ENCODE results near the gene TMEM222.

The TMEM222 gene

DNA sequence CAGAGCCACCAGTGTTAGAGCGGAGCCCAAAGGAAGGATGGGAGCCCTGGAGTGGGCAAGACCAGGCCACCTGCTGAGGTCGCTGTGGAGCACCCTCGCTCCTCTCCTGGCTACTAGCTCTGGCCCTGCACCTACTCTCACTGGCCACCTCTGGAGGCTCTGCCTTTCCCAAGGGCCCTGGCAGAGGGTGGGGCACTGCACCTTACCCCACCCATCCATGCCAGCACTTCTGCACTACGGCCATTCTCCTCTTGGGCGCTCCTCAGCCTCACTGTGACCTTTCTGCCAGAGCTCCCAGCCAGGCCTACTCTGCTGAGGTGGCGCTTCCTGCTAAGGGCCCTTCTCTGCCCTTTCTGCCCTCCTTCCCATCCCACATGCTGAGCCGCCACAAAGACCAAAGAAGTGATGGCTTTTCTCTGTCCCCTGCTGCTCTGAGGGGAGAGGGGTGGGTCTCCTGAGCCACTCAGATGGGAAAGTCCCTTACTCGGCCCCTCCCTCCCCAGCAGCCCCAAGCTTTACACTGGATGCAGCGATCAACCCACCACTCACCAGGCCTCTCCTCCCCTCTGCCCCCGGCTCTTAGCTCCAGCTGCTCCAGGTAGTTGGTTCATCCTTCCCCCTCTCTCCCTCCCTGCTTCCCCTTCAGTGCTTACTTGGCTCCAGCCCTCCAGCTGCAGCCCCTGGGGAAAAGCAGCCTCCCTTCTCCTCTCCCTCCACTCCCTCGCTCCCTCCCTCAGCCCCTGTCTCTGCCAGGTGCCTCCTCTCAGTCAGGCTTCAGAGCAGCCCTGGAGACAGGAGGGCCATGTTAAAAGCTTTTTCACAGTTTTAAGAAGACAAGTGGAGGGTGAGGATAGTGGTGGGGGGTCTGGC lies 14.8 kb upstream of the TMEM222 start:
- peak; percentile 73 for DNase-seq (ENCODE audit: low spot score)

DNA sequence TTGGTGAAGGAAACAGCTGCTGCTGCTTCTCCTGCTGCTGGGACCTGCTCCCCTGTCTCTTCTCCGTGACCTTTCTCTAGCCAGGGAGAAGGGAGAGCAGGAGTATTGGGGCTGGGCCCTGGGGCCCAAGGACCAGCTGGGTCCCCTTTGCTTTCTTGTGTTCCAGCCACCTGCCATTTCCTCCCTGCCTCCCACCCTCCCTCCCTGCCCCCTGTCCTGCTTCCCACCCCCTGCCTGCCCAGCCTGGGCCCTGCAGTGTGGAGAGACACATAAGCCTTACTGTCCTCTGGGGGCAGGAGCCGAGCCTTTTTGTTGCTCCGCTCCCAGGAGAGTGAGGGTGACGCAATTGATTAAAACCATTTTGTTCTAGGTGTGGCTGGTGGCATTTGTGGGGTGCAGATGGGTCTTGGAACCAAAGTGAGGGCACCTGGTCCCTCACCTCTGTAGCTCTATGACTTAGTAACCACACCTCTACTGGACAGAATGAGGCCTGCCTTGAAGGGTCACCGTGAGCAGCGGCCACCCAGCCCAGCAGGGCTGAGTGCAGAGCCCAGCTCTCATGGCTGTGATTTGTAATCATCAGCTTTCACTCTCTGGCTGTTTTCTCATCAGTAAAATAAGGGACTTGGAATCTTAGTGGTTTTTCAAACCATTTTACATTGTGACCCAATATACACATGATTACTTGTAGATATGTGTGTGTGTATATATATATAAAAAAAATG lies 13.9 kb upstream of the TMEM222 start:
- DNase-seq (ENCODE audit: low spot score) = no peak

DNA sequence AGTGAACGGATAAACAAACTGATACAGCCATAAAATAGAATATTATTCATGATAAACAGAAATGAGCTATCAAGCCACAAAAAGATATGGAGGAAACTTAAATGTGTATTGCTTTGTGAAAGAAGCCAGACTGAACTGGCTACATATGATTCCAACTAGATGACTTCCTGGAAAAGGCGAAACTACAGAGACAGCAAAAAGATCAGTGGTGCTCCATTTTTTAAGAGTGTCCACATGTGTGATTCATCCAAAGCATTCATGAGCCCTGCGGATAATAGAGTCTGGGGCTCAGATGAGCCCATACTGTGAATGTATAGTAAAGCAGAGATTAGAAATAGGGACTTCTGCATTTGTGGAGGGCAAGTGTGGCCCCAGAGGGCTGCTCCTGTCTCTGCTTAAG lies 7.8 kb upstream of the TMEM222 start:
- DNase-seq (ENCODE audit: low spot score) = no peak

DNA sequence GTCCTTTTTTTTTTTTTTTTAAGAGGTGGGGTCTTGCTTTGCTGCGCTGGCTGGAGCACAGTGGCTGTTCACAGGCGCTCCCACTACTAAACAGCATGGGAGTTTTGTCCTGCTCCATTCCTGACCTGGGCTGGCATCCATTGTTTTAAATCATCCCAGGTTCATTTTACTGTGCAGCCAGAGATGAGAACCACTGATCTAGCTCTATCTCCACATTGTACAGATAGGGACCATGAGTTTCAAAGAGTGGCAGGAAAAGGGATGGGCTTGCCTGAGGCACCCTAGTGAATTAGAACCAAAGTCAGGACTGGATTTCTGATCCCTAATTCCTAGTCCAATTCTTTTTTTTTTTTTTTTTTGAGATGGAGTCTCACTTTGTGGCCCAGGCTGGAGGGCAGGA lies 7.2 kb upstream of the TMEM222 start:
- DNase-seq (ENCODE audit: low spot score) = no peak

DNA sequence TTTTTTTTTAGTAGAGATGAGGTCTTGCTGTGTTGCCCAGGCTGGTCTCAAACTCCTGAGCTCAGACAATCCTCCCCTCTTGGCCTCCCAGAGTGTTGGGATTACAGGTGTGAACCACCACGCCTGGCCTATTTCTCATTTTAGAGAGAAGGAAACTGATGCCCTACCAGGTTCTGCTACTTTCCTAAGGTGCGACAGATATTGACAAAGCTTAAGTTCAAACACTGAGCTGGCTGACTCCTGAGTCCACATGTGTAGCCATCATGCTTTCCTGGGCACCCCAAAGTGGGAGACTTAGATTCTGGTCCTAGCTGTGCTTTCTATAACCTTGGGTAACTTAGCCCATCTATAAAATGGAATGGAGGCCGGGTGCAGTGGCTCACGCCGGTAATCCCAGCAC lies 5.1 kb upstream of the TMEM222 start:
- no peak for DNase-seq (ENCODE audit: low spot score)

DNA sequence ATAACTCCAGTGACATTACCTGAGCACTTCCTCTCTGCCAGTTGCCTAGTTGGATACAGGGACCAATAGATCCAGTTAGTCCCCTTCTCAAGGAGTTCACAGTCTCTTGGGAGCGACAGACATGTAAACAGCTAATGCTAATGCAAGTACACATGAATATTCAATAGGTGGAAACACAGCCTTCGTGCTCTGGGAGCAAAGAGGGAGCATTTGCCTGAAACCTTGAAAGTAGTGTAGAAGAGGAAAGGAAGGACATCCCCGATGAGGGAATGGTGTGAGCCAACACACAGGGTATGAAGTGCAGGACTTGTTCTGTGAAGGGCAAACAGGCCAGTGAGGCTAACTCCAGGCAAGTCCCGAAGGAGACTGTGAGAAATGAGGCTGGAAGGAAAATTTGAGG lies 3.8 kb upstream of the TMEM222 start:
- no peak for DNase-seq (ENCODE audit: low spot score)

DNA sequence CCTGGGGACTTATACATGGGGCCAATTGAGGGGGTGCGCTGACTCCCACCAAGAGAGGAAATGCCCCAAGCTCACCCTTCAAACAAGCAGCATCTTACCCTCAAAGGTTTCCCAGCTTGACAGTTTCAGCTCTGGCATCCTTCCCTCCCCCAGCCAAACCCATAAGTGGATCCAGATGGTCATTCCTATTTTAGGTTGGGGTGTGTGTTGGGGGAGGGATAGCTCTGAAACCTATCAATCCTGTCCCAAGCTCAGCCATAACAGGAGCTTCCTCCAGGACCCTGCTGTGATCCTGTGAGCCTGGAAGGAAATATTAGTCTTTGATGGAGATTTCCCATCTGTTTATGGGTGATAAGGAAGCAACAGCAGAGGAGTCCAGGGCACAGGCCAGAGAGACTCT lies 3.4 kb upstream of the TMEM222 start:
- no peak for DNase-seq (ENCODE audit: low spot score)

DNA sequence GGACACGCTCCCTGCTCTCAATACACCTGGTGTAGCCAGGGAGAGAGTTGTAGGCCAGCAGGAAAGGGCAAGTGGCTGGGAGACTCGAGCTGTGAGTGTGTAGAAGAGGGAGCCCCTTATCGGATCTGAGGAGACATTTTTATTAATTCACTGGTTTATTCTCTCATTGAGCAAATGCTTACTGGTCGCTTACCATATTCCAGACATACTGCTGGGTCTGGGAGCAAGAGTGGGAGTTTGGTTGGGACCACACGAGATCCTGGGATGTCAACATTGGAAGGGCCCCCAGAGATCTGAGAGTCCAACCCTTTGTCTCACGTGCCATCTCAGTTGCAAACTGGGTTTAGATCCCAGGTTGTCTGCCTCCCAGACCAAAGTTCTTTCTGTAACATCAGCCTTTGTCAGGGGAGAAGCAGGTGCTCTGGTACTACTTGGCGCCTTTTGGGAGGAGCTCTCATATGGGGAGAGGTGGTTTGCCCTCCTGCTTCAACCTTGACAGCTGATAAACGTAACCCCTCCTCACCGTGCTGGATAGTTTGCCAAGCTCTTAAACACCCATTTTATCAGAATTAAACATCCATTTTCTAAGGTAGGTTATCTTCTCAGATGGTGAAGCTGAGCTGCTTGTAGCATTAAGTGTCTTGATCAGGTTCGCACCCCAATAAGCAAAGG lies 742 bp downstream of the TMEM222 start:
- no peak for DNase-seq (ENCODE audit: low spot score)

DNA sequence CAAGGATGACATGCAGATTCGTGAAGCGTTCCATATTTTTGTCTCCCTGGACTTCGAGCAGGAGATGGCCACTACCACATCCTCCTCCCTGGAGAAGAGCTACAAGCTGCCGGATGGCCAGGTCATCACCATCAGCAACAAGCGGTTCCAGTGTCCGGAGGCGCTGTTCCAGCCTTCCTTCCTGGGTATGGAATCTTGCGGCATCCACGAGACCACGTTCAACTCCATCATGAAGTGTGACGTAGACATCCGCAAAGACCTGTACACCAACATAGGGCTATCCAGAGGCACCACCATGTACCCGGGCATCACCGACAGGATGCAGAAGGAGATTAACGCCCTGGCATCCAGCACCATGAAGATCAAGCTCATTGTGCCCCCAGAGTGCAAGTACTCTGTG lies 3.3 kb downstream of the TMEM222 start:
- no peak for DNase-seq (ENCODE audit: low spot score)

DNA sequence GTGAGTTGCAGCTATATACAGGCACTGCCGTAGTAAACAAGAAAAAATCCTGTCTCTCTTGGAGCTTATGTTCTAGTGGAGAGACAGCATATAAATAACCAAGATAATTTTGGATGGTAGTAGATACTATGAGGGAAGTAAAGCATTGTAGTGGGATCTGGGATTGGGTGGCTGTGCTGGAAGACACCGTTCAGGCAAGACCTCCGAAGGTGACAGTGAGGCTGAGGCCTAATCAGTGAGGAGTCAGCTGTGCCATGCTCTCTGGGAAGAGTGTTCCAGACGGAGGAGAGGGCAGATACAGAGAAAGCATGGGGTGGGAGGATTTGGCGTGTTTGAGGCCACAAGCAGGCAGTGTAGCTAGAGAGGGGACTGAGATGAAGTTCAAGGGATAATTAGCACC lies 6.0 kb downstream of the TMEM222 start:
- DNase-seq (ENCODE audit: low spot score) = no peak

DNA sequence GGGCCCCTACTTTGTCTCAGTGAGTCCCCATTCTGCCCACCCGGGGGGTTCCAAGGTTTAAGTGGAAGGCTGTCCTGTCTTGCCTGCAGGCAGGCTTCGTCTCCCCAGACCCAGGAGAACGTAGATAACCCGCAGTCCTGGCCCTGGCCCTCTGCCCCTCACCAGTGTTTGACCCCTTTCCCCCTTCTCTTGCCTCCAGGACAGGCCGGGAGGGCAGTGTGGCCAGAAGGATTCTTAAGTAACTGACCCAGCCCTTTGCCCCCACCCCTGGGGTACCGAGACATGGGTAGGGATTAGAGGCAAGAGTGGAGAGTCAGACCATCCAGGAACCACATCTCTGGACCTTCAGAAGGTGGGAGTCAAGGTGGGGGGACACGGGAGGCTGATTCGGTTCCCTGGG lies 8.8 kb downstream of the TMEM222 start:
- DNase-seq (ENCODE audit: low spot score) = no peak

DNA sequence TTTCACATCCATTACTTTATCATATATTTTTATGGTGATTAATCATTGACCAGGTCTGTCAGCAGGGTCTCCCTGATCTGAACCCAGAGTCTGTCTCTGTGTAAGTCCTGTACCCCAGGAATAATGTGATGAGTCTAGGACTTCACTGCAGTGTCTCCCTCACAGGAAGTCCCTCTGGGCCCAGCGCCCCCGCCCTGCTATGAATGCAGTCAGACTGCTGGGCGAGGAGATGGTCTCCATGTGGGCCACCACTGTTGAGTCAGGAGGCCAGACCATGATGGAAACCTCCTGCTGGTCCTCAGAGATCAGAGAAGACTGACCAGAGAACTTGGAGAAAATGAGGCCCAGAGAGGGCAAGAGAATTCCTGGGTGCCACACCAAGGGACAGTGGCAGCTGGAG lies 9.5 kb downstream of the TMEM222 start:
- DNase-seq (ENCODE audit: low spot score) = no peak

DNA sequence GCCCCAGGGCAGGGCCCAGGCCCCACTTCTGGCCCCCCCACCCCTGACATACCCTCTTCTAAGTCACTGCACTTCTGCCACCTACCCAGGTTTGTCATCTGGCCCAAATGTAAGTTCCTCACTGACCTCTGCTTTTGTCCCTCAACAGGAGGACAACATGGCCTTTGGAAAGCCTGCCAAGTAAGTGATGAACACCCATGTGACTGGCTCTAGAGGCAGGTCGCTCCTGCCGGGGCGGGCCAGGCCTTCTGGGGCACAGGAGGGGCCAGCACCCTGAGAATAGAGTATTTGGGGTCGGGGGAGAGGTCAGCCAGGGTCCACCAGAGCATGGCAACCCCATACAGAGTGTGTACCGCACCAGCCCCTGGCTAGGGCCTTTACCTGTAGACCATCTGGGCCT lies 10.0 kb downstream of the TMEM222 start:
- no peak for DNase-seq (ENCODE audit: low spot score)

DNA sequence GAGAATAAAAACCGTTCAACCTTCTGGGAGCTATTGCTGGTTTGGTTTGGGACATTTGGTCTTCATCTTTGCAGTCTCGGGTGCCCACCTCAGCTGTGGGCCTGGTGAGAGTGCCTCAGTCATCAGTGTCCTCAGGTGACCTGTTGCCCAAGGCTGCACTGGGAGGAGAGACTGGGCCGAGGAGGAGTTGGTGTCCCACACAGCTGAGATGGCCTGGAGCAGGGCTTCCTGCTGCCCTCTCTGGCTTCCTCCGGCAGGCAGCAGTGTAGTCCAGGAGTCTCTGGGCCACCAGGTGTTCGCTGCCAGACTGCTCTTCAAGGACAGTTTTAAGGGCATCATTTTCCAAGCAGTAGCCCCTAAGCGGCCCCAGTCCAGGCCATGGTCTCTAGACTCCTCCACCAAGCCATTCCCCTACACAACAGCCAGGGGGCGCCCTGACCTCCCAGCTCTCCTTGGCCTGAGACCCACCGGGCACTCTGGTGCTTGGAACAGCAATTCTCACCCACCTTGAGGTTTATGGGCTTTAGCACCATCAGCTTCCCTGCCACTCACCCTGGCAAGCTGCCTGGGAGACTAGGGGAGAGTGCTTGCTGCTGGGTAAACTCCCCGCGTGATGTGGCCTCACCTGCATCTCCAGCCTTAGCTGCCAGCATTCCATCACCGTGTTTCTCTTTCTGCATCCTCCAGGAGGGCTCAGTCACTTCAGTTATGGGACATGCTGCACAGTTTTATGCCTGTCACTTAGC lies 10.7 kb downstream of the TMEM222 start:
- peak; percentile 74 for DNase-seq (ENCODE audit: low spot score)

DNA sequence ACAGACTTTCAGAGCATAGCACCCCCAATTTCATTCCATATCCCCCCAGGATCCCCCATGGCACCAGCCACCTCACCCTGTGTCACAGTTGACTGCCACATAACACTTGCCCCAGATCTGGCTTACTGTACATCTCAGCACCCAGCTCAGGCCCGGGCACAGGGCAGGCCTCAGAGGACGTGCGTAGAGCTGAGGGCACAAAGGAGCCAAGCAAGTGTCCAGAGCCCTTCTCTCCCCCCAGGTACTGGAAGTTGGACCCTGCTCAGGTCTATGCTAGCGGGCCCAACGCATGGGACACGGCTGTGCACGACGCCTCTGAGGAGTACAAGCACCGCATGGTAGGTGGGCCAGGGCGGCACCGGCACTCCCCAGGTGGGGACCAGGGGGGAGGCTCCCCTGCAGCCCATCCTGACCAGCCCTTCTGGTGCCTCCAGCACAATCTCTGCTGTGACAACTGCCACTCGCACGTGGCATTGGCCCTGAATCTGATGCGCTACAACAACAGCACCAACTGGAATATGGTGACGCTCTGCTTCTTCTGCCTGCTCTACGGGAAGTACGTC lies 11.8 kb downstream of the TMEM222 start:
- no peak for DNase-seq (ENCODE audit: low spot score)

DNA sequence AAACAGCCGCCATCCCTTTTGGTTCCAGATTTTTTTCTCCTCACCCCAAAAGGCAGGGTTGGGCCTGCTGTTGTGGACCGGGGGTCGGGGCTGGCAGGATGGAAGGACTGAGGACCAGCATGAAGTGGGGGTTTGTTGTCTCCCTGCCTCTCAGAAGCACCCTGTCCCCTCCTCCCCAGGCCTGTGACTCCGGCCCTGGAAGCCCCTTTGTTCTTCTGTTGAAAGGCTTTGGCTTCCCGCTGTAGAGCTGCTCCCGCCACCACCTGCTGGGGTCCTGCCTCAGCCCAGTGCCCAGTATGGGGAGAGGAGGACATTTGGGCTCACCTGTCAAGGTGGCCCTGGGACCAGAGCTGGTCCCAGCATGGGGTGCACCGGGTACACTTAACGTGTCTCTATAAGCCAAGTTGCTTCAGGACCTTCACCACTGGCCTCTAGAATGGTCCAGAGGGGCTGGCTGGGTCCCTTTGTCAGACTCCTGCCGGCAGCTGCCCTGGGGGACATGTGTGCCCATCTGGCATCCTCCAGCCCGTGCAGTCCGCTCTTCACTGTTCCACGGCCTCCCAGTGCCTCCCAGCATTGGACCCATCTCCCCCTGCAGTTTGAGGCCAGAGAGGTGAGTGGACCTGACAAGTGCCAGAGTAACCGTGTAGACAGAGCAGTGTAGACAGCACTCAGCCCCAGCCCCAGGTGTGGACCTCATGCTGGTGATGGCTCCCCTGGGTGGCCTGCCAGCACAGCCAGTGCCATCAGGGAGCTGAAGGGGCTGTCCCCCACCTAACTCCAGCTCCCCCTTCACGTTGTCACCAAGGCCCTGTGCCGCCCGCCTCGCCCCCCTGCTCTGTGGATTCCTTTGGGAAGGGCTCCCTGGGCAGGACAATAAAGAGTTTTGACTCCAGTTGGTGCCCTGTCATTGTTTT lies 13.8 kb downstream of the TMEM222 start:
- DNase-seq (ENCODE audit: low spot score) = no peak

DNA sequence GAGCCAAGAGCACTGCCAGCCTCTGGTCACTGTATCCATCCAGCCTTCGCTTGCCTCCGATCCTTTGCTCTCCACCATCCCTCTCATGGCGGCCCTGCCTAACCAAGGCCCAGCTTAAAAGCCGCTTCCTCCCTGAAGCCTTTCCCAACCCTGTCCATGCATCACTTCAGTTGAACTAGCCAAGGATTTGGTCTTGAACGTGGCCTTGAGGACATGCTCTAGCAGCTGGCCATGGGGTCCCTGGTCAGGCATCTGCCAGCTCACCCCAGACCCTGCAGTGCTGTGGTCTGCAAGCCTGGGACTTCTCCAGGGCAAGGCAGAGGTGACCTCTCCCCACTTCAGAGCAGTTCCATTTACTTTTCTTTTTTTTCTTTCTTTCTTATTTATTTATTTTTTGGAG lies 14.8 kb downstream of the TMEM222 start:
- no peak for DNase-seq (ENCODE audit: low spot score)

DNA sequence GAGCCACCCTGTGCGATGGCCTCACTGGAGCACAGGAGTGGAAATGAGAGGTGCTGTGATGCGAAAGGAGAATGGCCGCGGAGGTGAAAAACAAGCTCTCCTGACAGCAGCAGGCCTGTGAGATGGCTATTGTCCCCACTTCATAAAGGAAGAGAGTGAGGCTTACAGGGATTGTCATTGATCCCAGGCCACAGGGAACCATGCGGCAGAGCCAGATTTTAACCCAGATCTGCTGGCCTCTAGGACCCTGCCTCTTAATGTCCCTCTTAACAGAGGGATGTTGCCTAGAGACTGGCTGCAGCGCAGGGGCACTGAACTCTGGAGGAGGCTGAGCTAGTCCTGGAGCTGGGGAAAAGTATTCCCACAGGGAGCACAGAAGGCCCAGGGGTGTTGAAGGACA lies 16.8 kb downstream of the TMEM222 start:
- DNase-seq (ENCODE audit: low spot score) = no peak

DNA sequence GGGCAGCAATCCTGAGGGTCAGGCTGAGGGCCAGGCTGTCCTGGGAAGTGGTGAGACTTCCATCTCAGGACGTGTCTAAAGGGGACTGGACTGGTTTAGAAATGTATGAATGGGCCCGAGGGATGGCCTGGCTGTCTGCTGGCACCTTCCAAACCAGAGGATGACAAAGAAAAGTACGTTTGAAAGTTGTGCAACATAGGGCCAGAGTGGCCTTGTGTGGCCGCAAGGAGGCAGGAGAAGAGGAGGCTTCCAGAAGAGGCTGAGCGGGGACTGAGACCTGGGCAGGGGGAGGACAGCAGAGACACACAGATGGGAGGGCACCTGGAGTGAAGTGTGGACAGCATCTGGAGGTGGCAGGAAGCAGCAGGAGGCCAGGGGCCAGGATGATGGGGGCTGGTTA lies 17.2 kb downstream of the TMEM222 start:
- no peak for DNase-seq (ENCODE audit: low spot score)

DNA sequence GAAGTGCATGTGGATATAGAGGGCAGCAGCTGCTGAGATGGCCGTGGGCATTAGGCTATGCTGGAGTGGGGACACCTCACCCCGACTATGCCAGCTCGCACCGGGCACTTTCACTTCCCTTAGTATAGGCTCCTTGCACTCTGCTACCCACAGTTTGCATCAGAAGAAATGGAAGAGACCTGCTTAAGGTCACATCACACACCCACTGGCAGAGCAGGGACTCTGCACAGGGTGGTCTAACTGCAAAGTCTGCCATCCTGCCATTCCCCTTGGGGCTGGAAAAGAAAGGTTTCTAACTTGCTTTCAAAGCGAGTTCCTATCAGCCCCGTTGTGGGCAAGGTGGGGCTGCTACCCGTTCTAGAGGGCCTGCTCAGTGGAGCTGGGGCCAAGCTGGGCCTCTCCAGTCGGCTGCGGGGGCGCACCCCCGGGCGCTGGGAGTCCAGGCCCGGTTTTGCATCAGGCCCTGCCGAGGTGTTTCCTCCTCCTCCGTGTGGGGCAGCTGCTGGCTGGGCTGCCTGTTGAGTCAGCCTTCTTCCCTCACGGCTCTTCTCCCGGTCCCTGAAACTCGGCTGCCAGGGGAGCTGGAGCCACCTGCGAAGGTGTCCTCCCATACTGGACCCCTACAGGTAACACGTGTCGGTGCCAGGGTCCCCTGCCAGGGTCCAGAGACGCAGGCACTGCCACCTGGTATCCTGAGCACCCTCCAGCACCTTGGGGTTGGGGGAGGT lies 19.7 kb downstream of the TMEM222 start, which contains the start of gene SYTL1:
Gene SYTL1, plus strand, starts transcription at position 498 of the 728 bp plus-strand sequence. CDS start 3,313 bp downstream, outside the sequence.
- DNase-seq (ENCODE audit: low spot score) = peak; percentile 78

All from ecto neural progenitor cell (in vitro differentiated cells).